ENCODE measurements around the gene MRPL38.

Gene MRPL38

GRCh38 chr17:75896415-75897159 is 8.1 kb downstream of the MRPL38 start, which contains the start of gene TRIM65:
TSS of gene TRIM65 (minus strand) at chr17:75896951. CDS start at chr17:75896937, 14 bp downstream.
- peak within 1 kb of the TSS; percentile 77 for H3K4me3 ChIP-seq (ENCODE audit: low read length)
- TF ChIP-seq CTCF (conservative IDR thresholded peaks at IDR 0.05; ENCODE audit: low read length) = peak; percentile 25; the same call in 1 of the 2 replicates
- peak; percentile 74 for DNase-seq (ENCODE audit: low read depth)

- TF ChIP-seq CTCF (conservative IDR thresholded peaks at IDR 0.05; ENCODE audit: low read length) = peak; percentile 54
Measured at GRCh38 chr17:75895370-75896155, 9.1 kb downstream of the MRPL38 start.

GRCh38 chr17:75894049-75894733 is 10.5 kb downstream of the MRPL38 start:
- no peak for TF ChIP-seq CTCF (conservative IDR thresholded peaks at IDR 0.05; ENCODE audit: low read length)
- DNase-seq (ENCODE audit: low read depth) = no peak
- H3K4me3 ChIP-seq (ENCODE audit: low read length) = no peak overlapping the region; the same call in 1 of the 2 replicates

More at GRCh38 chr17:75895370-75896155, 9.1 kb downstream of the MRPL38 start:
- peak; percentile 29 for DNase-seq (ENCODE audit: low read depth)
- H3K4me3 ChIP-seq (ENCODE audit: low read length) = peak overlapping the region; percentile 69

DNA sequence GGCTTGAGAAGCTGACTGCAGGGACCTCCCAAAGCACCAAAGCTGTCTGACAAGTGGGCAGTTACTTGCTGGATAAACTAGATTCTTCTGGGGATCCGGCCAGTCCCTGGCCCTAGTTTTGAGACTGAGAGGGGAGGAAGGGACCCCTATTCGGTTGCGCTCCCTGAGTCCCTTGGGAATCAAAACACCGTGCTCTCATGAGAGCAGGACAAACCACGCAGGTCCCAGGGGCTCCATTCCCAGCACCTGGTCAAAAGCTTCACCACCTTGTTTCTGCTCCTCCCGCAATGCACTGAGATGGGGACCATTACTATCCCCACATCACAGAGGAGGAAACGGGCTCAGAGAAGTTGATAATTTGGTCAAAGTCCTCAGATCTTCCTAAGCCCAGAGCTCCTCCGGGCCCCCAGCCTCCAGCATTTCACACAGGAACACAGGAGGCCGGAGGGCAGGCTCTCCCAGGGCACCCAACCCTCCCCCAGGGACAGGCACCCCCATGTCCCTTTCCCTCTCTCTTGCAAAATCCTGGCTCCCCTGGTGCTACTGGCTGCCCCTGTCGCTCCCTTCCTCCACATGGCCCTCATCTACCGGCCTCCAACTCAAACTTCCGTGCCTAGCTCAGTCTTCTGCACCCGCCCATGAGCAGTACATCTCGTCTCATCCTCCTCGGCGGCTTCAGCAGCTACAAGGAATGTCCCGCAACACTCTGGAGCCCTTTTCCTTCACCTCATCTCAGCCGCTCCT is 11.2 kb downstream of the MRPL38 start:
- no peak overlapping the region for H3K4me3 ChIP-seq (ENCODE audit: low read length)
- TF ChIP-seq CTCF (conservative IDR thresholded peaks at IDR 0.05; ENCODE audit: low read length) = no peak
- DNase-seq (ENCODE audit: low read depth) = no peak

DNA sequence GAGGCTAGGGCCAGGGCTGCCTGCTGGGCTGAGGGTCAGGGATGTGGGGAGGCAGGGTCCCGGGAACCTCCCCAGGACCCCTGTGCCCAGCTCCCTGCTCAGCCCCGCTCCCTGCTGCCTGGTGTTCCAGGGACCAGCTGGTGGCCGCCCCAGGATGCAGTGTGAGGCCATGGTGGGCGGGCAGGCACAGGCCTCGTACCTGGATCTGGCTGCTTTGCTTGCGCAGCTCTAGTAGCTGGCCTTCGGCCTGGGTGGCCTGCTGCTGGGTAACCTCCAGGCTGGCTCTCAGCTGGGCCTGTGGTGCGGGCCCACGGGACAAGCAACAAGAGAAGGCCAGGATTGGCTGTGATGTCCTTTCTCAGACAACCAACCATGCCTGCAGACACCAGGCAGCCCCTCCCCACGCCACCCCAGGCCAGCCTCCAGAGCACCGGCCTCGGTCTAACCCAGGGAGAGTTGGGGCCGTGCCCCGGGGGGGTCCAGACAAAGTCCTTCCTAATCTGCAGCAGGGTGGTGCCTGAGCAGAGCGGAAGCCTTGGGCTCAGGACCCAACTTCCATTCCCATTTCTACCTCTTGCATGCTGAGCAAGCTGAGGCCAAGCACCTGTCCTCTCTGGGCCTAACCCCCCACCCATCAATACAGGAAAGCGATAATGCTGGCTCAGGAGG is 12.0 kb downstream of the MRPL38 start:
- H3K4me3 ChIP-seq (ENCODE audit: low read length) = no peak overlapping the region
- no peak for TF ChIP-seq CTCF (conservative IDR thresholded peaks at IDR 0.05; ENCODE audit: low read length)
- no peak for DNase-seq (ENCODE audit: low read depth)
